ENCODE data around the gene FOS.
A peak's percentile ranks its signal among the peaks of the same experiment; 100 is the strongest.
"Not testable (repeated sequence)": the region's sequence is repeated elsewhere in the genome, so short reads cannot be mapped to it uniquely, and the experiment has no call there.

FOS gene

DNA sequence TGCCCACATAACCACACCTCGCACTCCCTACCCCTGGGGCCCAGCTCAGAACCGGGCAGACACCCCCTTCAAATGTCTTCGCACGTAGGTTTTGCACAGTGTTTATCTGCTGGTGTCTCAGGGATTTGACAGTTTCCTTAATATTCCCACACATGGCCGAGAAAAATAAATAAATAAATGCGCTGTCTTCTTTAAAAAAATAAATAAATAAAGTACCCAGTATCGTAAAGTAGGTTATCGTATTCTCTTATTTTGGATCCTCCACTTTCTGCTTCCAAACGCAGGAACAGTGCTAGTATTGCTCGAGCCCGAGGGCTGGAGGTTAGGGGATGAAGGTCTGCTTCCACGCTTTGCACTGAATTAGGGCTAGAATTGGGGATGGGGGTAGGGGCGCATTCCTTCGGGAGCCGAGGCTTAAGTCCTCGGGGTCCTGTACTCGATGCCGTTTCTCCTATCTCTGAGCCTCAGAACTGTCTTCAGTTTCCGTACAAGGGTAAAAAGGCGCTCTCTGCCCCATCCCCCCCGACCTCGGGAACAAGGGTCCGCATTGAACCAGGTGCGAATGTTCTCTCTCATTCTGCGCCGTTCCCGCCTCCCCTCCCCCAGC, 710 bp upstream of the FOS start:
- DNase-seq, result no peak

DNA sequence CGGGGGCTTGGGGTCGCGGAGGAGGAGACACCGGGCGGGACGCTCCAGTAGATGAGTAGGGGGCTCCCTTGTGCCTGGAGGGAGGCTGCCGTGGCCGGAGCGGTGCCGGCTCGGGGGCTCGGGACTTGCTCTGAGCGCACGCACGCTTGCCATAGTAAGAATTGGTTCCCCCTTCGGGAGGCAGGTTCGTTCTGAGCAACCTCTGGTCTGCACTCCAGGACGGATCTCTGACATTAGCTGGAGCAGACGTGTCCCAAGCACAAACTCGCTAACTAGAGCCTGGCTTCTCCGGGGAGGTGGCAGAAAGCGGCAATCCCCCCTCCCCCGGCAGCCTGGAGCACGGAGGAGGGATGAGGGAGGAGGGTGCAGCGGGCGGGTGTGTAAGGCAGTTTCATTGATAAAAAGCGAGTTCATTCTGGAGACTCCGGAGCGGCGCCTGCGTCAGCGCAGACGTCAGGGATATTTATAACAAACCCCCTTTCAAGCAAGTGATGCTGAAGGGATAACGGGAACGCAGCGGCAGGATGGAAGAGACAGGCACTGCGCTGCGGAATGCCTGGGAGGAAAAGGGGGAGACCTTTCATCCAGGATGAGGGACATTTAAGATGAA, 630 bp downstream of the FOS start:
- DNase-seq, result no peak

DNA sequence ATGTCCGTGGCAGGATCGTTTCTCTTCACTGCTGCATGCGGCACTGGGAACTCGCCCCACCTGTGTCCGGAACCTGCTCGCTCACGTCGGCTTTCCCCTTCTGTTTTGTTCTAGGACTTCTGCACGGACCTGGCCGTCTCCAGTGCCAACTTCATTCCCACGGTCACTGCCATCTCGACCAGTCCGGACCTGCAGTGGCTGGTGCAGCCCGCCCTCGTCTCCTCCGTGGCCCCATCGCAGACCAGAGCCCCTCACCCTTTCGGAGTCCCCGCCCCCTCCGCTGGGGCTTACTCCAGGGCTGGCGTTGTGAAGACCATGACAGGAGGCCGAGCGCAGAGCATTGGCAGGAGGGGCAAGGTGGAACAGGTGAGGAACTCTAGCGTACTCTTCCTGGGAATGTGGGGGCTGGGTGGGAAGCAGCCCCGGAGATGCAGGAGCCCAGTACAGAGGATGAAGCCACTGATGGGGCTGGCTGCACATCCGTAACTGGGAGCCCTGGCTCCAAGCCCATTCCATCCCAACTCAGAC, 1.2 kb downstream of the FOS start:
- no peak for DNase-seq

DNA sequence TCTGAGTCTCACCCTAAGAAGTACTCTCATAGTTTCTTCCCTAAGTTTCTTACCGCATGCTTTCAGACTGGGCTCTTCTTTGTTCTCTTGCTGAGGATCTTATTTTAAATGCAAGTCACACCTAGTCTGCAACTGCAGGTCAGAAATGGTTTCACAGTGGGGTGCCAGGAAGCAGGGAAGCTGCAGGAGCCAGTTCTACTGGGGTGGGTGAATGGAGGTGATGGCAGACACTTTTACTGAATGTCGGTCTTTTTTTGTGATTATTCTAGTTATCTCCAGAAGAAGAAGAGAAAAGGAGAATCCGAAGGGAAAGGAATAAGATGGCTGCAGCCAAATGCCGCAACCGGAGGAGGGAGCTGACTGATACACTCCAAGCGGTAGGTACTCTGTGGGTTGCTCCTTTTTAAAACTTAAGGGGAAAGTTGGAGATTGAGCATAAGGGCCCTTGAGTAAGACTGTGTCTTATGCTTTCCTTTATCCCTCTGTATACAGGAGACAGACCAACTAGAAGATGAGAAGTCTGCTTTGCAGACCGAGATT, 1.7 kb downstream of the FOS start:
- DNase-seq, result no peak

DNA sequence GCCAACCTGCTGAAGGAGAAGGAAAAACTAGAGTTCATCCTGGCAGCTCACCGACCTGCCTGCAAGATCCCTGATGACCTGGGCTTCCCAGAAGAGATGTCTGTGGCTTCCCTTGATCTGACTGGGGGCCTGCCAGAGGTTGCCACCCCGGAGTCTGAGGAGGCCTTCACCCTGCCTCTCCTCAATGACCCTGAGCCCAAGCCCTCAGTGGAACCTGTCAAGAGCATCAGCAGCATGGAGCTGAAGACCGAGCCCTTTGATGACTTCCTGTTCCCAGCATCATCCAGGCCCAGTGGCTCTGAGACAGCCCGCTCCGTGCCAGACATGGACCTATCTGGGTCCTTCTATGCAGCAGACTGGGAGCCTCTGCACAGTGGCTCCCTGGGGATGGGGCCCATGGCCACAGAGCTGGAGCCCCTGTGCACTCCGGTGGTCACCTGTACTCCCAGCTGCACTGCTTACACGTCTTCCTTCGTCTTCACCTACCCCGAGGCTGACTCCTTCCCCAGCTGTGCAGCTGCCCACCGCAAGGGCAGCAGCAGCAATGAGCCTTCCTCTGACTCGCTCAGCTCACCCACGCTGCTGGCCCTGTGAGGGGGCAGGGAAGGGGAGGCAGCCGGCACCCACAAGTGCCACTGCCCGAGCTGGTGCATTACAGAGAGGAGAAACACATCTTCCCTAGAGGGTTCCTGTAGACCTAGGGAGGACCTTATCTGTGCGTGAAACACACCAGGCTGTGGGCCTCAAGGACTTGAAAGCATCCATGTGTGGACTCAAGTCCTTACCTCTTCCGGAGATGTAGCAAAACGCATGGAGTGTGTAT, 2.4 kb downstream of the FOS start:
- no peak for DNase-seq

DNA sequence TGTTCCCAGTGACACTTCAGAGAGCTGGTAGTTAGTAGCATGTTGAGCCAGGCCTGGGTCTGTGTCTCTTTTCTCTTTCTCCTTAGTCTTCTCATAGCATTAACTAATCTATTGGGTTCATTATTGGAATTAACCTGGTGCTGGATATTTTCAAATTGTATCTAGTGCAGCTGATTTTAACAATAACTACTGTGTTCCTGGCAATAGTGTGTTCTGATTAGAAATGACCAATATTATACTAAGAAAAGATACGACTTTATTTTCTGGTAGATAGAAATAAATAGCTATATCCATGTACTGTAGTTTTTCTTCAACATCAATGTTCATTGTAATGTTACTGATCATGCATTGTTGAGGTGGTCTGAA, 3.0 kb downstream of the FOS start:
- DNase-seq, result no peak

DNA sequence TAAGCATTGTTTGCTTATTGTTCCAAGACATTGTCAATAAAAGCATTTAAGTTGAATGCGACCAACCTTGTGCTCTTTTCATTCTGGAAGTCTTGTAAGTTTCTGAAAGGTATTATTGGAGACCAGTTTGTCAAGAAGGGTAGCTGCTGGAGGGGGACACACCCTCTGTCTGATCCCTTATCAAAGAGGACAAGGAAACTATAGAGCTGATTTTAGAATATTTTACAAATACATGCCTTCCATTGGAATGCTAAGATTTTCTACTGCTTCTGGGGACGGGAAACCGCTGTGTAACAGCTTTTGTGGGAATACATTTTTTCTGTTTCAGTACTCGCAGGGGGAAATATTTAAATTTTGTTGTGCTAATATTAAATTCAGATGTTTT, 3.5 kb downstream of the FOS start:
- no peak for DNase-seq

DNA sequence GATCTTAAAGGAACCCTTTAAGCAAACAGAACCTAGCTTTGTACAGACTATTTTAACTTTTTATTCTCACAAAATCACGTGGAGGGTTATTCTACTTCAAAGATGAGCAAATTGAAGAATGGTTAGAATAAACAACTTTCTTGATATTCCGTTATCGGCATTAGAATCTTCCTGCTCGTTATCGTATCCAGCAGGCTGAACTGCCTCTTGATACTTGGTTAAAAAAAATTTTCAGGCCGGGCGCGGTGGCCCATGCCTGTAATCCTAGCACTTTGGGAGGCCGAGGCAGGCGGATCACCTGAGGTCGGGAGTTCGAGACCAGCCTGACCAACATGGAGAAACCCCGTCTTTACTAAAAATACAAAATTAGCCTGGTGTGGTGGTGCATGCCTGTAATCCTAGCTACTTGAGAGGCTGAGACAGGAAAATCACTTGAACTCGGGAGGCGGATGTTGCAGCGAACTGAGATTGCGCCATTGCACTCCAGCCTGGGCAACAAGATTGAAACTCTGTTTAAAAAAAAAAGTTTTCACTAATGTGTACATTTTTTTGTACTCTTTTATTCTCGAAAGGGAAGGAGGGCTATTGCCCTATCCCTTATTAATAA, 4.0 kb downstream of the FOS start:
- DNase-seq, result not testable (repeated sequence)

DNA sequence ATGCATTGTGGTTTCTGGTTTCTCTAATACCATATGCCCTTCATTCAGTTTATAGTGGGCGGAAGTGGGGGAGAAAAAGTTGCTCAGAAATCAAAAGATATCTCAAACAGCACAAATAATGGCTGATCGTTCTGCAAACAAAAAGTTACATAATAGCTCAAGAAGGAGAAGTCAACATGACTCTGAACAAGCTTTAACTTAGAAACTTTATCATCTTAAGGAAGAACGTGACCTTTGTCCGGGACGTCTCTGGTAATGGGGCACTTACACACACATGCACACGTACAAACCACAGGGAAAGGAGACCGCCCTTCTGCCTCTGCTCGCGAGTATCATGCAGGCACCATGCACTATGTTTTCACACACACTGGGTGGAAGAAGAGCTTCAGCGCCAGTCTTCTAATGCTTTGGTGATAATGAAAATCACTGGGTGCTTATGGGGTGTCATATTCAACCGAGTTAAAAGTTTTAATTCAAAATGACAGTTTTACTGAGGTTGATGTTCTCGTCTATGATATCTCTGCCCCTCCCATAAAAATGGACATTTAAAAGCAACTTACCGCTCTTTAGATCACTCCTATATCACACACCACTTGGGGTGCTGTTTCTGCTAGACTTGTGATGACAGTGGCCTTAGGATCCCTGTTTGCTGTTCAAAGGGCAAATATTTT, 4.7 kb downstream of the FOS start:
- no peak for DNase-seq

DNA sequence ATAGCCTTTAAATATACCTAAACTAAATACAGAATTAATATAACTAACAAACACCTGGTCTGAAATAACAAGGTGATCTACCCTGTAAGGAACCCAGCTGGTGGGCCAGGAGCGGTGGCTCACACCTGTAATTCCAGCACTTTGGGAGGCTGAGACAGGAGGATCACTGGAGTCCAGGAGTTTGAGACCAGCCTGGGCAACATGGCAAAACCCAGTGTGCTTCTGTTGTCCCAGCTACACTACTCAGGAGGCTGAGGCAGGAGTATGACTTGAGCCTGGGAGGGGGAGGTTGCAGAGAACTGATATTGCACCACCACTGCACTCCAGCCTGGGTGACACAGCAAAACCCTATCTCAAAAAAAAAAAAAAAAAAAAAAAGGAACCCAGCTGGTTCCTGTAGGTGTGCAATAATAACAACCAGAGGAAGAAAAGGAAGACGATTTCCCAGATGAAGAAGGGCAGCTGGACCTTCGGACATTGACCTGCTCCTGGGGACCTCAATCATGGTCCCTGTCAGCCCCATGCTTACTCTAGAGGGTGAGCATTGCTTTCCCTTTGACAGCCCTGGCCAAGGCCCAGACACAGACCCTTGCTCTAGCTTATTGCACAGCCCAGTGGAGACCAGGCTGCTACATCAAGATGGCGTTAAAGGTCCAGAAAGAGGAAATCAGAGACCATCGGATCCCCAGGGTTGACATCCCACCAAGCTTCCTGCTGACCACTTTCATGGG, 5.4 kb downstream of the FOS start:
- DNase-seq, result no peak

DNA sequence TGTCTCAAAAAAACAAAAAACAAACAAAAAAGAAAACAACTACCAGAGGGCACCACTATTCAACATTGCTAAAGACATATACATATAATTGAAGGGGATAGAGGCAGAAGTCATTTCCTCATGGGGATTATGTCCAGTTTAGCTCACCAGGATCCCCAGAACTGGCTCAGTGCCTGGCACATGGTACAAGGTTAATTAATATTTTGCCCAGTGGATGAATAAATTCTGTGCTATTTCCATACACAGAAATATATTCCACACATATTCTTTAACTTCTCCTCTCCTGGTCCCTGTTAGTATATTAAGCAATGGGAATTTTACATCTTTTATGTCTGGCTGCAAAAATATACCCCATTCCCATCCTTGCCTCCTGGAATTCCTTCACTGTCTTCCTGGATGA, 6.7 kb downstream of the FOS start:
- DNase-seq, result no peak

DNA sequence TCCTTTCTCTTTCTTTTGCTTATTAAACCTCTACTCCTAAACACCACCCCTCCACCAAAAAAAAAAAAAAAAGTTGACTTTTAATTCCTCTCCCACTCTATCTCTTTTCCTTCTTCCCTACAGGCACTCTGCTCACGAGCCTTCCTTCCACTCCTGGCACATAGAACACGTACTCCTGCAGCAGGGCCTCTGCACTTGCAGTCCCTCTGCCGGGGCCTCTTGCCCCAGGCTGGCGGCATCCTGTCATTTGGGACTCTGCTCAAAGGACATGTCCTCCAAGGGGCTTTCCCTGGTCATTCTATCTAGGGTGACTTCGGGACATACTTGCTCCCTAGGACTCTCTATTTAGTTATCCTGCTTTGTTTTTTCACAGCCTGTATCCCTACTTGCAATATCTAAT, 7.7 kb downstream of the FOS start:
- DNase-seq, result no peak

DNA sequence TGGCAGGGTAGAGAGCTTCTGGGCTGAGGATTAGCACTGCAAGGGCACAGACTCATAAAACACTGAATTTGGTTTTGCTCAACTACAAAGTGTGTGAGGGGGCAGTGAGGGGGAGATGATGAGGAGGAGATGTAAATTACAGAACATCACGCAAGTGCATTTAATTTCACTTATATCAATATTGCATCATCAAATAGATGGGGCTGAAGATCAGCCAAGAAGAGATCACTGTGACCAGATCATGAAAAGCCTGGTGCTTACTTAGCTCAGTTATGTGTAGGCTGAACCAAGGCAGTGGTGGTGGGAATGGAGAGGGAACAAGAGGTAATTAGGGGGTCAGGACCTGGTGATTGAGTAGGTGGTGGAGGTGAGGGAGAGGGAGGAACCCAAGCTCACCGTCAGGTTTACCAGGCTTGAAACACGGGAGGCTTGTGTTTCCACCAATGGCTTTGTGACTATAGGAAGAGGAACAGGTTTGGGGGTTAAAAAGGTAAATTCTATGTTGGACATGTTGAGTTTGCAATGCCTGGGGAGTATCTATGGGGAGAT, 11.3 kb downstream of the FOS start:
- DNase-seq, result no peak

DNA sequence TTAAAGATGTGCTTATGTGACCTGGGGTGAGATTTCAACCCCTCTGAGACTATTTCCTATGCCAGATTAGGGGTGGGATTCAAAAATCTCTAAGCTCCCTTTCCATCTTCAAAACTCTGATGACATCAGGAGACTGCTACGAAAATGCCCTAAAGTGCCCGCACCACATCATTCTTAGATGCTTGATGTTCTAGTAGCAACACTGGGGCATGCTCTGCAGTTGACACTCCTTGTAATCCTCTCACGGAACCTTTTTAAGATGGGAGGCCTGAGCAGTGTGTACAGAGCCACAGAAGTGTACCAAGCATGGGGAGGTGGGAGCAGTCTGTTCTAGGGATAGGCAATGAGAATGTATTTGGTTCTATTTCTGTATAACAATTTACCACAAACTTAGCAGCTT, 12.2 kb downstream of the FOS start:
- no peak for DNase-seq

DNA sequence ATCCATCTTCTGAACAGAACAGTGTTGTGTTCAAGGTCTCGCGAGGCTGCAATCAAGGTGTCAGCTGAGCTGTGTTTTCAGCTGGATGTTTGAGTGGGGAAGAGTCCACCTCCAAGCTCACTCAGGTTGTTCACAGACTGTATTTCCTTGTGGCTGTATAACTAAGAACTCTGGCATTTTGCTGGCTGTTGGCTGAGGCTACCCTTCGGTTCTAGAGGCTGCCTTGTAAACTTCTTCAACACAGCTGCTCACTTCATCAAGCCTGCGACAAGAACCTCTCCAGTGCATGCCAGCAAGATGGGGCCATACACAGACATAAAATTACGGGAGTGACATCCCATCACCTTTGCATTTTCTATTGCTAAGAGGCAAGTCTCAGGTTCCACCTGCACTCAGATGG, 12.7 kb downstream of the FOS start:
- DNase-seq, result no peak

DNA sequence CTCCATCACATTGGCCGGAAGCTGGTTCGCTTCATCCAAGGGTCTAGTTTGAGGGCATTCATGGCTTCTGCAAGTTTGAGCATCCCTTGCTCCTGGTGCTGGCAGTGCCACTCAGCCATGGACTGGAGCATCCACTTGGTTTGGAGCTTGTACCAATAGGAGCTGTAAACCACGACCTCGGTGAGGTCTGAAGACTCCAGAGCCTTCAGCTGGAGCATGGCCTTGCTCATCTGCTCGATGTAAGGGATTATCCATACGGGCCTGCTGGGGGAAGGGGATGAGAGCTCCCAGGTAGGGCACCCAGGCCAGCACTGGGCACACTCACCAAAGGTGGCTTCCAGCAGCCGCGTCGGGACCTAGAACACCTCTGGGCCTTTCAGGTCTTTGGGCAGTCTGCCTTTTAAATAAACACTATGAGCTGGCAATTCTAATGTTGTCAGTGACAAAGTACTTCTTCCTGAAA, 13.5 kb downstream of the FOS start:
- DNase-seq, result no peak

DNA sequence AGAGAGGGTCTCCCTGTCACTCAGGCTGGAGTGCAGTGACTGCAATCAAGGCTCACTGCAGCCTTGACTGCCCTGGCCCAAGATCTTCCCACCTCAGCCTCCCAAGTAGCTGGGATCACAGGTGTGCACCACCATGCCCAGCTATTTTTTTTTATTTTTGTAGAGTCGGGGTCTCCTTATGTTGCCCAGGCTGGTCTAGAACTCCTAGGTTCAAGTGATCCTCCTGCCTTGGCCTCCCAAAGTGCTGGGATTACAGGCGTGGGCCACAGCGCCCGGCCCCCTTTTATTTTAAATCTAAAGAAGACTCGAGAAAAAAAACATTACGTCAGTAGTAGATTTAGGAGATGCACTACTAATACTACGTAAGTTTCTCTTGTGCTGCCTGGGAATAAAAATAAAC, 14.3 kb downstream of the FOS start:
- no peak for DNase-seq

DNA sequence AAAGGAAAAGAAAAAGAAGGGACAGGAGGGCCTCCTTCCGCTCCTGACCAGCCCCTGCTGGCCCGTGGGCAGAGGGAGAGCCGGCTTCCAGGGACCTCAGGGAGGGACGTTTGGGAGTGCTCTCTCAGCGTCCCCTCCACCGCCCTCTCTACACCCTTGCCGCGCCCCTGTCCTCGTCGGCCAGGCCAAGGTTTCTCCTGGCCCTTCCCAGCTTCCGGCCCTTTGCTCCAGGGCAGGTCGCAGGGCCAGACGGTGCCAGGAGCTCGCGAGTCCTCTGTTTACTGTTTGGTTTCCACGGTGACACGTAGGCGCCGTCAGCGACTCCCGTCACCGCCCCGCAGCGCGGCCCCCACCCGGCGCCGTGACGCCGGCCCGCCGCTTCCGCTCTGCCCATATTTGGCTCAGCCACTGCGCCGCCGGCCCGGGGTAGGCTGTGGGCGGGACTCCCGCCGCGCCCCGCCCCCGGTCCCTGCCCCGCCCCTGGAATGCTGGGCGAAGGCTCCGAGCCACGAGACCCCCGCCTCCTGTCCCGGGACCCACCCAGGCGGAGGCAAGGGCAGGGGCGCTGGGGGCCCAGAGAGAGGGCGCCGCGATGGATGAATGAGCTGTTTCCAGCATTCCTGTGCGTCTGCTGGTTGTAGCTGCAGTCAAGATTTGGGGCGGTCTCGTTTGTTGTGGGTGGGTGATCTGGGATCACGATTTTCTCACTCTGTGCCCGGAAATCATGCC, 15.5 kb downstream of the FOS start:
- DNase-seq, result peak; percentile 69

DNA sequence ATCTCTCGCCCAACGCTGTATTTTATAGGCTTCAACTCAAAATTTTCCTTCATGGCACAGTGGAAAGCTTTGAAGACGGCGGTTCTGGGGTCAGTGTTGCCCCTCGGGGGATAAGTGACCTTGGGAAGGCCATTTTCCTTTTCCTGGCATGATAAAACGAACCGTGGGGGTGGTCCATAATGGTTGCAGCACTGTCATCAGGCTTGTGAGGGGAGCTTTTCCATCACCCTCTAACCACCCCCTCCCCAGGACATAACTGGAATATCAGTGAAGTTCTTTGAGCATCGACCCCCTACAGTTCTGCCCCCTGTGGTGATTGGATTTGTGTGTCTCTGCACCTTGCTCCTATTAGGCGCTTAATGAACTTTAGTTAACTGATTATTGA, 16.0 kb downstream of the FOS start:
- no peak for DNase-seq

DNA sequence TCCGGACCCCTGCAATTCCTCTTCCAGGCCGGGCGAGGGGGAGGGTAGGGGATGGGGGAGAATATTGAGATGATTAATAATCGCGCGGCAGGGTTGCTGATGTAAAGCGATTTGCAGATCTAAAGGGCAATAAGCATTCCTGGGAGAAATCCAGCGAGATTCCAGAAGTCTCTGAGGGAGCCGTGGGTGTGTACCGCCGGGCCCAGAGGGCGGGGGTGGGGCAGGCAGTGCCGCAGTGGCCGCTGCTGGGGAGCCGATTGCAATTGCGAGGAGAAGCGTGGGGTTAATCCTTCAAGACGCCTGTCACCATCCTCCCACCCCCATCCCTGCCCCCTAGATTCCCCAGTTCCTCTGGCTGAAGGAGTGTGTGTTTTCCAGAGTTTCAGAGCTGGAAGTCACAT, 16.4 kb downstream of the FOS start:
- no peak for DNase-seq

All from NCI-H446 treated with DMSO at 0.1 percent for 48 hours (cell line).